HG02870 (cell line): ENCODE data around the gene UBR4.

Experiments
- ATAC-seq: cut with Tn5 transposase; IDR thresholded peaks from one replicate; pipeline ENCODE4 v1.9.1; 2021; ENCODE audit warnings: mild to moderate bottlenecking, moderate library complexity; ENCODE audit not compliant: unreplicated experiment

Gene UBR4

GRCh38 chr1:19074902-19075721, 135.0 kb downstream of the UBR4 start:
- no peak for ATAC-seq

DNA sequence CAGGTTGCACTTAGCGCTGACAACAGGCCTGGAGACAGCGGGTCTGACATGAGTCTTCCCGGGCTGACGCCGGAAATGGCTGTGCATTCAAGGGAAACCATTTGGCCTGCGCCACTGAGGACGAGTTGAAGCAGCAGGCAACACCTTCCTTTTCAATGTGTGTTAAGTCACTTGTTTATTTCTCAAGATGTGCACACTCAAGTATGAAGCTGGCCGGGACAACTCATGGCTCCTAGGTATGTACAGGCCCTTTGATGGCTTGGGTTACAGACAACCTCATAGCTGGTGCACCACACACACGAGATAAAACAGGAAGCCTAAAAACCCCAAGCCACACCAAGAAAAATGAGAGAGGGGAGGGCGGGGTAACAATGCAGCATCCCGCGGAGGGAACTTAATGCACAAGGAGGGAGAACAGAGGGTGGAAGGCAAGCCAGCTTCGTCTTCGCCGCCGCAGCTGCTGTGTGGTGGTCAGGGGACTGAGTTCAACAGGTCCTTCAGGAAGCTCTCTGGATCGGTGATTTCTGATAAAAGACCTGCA, 135.6 kb downstream of the UBR4 start:
- ATAC-seq: no peak

- ATAC-seq: no peak
Observed at GRCh38 chr1:19073311-19074186, 136.5 kb downstream of the UBR4 start.

- ATAC-seq: no peak
Observed at GRCh38 chr1:19072285-19072981, 137.6 kb downstream of the UBR4 start.

- no peak for ATAC-seq
Observed at GRCh38 chr1:19071674-19072281, 138.3 kb downstream of the UBR4 start.

- ATAC-seq: no peak
Observed at GRCh38 chr1:19070891-19071621, 139.0 kb downstream of the UBR4 start.

GRCh38 chr1:19070197-19070651, 139.8 kb downstream of the UBR4 start:
- no peak for ATAC-seq

GRCh38 chr1:19068639-19069276, 141.3 kb downstream of the UBR4 start:
- no peak for ATAC-seq

DNA sequence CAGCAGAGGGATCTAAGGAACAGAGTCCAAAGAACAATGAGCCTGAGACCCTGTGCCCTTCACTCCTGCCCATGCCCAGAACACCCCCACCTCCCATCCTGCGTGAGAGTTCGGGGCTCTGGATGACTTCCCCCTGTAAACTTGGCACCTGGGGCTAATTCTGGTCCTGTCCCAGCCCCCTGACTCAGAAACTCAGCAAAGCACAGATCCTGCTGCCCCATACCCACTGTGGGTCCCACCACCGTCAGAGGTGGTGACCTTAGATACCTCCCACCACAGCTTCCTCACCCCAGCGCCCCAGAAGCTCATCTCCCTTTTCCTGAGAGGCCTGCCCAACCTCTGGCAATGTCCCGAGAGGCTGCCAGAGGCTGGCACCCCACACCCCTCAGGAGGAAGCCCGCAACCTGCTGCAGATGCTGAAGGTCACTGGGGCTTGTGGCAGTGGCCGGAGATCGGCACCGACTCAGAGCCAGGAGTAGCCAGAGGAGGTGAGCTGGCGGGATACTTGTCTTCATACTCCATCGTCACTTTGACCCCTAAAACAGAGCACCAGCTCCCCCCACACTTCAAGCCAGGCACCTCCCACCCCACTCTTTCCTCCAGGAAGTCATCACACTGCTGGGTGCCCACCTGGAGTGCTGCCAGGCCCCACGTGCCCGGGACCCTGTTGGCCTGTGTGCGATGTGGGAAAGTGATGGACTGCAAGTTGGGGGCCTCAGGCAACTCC, 142.0 kb downstream of the UBR4 start:
- ATAC-seq: no peak

- no peak for ATAC-seq
Observed at GRCh38 chr1:19067182-19067911, 142.7 kb downstream of the UBR4 start.

DNA sequence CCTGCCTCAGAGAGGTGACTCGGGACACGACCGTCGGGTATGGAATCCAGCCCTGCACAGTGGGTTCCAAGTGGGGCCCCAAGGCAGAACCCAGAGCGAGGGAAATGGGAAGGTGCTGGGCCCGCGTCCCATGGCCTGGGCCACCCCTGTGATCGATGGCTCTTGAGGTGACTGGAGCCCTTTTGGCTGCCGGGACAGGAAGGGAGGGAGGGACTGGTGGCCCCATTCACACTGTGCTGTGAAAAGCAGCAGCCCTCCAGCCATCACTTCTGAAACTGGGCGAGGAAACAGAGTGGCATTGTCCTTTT, 143.2 kb downstream of the UBR4 start:
- ATAC-seq: no peak

DNA sequence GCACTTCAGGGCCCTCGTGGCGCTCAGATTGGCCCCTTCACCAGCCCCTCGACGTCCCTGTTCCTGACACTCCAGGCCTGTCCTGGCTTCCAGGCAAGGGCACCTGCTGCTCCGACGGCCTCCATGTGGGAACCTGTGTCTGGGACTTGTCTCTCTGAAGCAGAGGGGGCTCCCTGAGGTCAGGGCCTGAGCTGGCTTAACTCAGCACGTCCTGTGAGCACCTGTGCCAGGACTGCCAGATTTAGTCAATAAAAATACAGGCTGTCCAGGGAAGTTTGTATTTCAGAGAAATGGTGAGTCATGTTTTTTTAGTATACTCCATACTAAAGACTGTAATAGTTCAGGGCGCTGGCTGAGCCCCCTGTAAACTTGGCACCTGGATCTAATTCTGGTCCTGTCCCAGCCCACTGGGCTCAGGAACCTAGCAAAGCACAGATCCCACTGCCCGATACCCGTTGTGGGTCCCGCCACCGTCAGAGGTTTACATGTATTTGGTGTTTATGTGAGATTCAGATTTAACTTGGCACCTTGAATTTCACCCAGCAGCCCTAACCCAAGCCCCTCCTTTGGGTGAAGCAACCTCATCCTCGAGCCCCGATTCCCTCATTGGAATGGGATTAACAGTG, 143.7 kb downstream of the UBR4 start:
- no peak for ATAC-seq

- no peak for ATAC-seq
Observed at GRCh38 chr1:19065526-19066247, 144.4 kb downstream of the UBR4 start.

- ATAC-seq: no peak
Observed at GRCh38 chr1:19064906-19065450, 145.1 kb downstream of the UBR4 start.

DNA sequence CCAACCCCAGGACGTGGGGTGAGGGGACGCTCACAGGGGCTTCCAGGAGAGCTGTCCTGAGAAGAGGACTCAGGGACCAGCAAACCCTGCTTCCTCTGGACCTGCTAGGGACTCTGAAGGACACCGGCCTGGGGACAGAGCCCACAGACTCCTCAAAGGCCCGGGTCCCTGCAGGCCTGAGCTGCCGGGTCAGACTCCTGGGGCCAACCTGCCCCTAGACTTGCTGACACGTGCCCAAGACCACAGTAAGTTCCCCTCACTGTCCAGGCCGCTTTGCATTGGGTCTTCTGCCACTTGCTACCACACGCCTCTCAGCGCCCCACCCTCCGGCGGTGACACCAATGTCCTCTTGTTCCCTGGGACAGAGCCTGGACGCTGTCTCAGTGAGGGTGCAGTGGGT, 146.9 kb downstream of the UBR4 start:
- ATAC-seq: no peak

GRCh38 chr1:19062258-19063029, 147.6 kb downstream of the UBR4 start:
- no peak for ATAC-seq
